ENCODE data around the gene CAPZB. TPM values are rescaled to one million over a fixed set of nuclear protein-coding genes. Genes with fewer than 3 reads are reported as not detected.
"Not testable (repeated sequence)": the region's sequence is repeated elsewhere in the genome, so short reads cannot be mapped to it uniquely, and the experiment has no call there.

Gene CAPZB
- total RNA-seq, 1 donor from 2014 or later = 217 TPM

DNA sequence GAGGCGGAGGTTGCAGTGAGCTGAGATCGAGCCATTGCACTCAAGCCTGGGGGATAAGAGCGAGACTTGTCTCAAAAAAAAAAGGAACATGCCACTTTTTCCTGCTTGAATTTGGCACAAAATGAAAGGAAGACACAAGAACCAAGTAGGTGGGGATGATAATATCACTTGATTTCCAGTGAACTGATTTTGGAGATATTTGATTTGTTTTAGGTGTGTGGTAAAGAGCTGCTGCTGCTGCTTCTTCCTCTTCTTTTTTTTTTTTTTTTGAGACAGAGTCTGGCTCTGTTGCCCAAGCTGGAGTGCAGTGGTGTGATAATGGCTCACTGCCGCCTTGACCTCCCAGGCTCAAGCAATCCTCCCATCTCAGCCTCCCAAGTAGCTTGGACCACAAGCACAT is 29.9 kb upstream of the CAPZB start:
- Histone ChIP-seq H3K36me3 (no peaks in the 10 kb centered on the region), H3K27ac (replicated peaks) (peak overlapping the region; percentile 77)
- intact Hi-C loops (cut with micrococcal nuclease) = no loop called here

DNA sequence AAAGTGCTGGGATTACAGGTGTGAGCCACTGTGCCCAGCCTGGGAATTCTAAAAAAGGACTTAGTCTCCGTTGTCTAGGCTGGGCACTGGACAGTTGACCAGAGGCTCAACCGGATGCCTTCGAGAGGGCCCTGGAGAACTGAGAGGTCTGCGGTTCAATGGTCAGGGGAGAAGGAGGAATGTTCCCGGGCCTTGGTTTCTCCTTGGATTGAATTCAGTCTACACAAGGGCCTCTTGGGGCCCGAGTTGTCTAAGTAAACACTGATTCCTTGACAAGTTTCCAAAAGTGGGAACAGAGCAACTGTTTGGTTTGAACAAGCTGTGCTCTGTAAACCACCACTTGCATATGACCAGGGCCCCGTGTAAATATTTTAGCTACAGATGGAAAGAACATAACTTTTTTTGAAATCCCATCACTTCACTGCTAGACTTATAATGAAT is 29.1 kb upstream of the CAPZB start:
- peak; percentile 61 for DNase-seq
- peaks cover 16% of the 10 kb centered on the region for H3K4me1 ChIP-seq
- peak overlapping the region; percentile 77 for H3K27ac ChIP-seq (replicated peaks)
- no peak overlapping the region for H3K4me3 ChIP-seq
- TF ChIP-seq, protein P1, sequence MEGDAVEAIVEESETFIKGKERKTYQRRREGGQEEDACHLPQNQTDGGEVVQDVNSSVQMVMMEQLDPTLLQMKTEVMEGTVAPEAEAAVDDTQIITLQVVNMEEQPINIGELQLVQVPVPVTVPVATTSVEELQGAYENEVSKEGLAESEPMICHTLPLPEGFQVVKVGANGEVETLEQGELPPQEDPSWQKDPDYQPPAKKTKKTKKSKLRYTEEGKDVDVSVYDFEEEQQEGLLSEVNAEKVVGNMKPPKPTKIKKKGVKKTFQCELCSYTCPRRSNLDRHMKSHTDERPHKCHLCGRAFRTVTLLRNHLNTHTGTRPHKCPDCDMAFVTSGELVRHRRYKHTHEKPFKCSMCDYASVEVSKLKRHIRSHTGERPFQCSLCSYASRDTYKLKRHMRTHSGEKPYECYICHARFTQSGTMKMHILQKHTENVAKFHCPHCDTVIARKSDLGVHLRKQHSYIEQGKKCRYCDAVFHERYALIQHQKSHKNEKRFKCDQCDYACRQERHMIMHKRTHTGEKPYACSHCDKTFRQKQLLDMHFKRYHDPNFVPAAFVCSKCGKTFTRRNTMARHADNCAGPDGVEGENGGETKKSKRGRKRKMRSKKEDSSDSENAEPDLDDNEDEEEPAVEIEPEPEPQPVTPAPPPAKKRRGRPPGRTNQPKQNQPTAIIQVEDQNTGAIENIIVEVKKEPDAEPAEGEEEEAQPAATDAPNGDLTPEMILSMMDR (IDR thresholded peaks at IDR 0.05; ENCODE audit: borderline replicate concordance) = no peak
- H3K36me3 ChIP-seq = no peaks in the 10 kb centered on the region
- no peaks in the 10 kb centered on the region for H3K27me3 ChIP-seq (ENCODE audit: low read depth)
- no peaks in the 10 kb centered on the region for H3K9me3 ChIP-seq (replicated peaks)
- intact Hi-C loops (cut with micrococcal nuclease) = no loop called here

More for the DNA sequence above, 29.9 kb upstream of the CAPZB start:
- TF ChIP-seq, protein P1 (IDR thresholded peaks at IDR 0.05; ENCODE audit: borderline replicate concordance) = no peak
- Histone ChIP-seq H3K9me3 (replicated peaks) (no peaks in the 10 kb centered on the region), H3K4me3 (no peak overlapping the region), H3K27me3 (ENCODE audit: low read depth) (no peaks in the 10 kb centered on the region), H3K4me1 (peaks cover 11% of the 10 kb centered on the region)
- DNase-seq = no peak

DNA sequence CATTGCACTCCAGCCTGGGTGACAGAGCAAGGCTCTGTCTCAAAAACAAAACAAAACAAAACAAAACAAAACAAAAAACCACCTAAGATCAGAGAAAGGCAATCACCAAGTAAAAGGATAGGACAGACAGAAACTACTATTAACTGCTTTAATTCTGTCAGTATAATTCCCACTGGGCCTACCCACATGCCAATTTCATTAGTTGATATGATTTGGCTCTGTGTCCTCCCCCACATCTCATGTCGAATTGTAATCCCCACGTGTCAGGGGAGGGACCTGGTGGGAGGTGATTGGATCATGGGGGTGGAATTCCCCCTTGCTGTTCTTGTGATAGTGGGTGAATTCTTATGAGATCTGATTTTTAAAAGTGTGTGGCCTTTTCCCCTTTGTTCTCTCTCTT is 27.2 kb upstream of the CAPZB start:
- peaks cover 31% of the 10 kb centered on the region for H3K4me1 ChIP-seq
- no peaks in the 10 kb centered on the region for H3K9me3 ChIP-seq (replicated peaks)
- H3K27me3 ChIP-seq (ENCODE audit: low read depth) = no peaks in the 10 kb centered on the region
- no peak overlapping the region for H3K27ac ChIP-seq (replicated peaks)
- H3K36me3 ChIP-seq = no peaks in the 10 kb centered on the region
- DNase-seq = no peak
- no peak overlapping the region for H3K4me3 ChIP-seq
- intact Hi-C loops (cut with micrococcal nuclease) = no loop called here
- TF ChIP-seq, protein P1 (IDR thresholded peaks at IDR 0.05; ENCODE audit: borderline replicate concordance) = no peak

DNA sequence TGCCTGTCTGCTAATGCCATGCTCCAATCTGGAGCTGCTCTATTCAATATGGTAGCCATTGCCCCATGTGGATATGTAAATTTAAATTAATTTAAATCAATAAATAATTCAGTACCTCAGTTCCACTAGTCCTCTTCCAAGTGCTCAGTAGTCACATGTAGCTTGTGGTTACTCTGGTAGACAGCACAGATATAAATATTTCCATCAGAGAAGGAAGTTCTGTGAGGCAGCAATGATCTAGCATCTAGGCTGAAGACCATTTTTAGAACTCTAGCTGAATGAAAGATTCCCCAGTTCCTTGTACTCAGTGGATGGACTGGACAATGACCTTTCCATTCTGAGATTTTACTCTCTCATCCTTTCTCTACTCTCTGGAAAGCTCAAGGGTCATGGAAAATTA is 25.8 kb upstream of the CAPZB start:
- no peak for DNase-seq
- TF ChIP-seq, protein P1 (IDR thresholded peaks at IDR 0.05; ENCODE audit: borderline replicate concordance) = no peak
- H3K4me3 ChIP-seq = no peak overlapping the region
- peaks cover 41% of the 10 kb centered on the region for H3K4me1 ChIP-seq
- intact Hi-C loops (cut with micrococcal nuclease) = no loop called here
- no peaks in the 10 kb centered on the region for H3K36me3 ChIP-seq
- no peaks in the 10 kb centered on the region for H3K27me3 ChIP-seq (ENCODE audit: low read depth)
- H3K9me3 ChIP-seq (replicated peaks) = no peaks in the 10 kb centered on the region
- H3K27ac ChIP-seq (replicated peaks) = no peak overlapping the region

DNA sequence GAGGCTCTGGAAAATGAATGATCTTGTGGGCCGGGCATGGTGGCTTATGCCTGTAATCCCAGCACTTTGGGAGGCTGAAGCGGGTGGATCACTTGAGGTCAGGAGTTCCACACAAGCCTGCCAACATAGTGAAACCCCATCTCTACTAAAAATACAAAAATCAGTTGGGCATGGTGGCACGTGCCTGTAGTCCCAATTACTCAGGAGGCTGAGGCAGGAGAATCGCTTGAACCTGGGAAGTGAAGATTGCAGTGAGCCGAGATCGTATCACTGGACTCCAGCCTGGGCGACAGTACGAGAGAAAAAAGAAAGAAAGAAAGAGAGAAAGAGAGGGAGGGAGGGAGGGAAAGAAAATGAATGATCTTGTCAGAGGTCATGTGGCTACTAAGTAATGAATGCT is 24.3 kb upstream of the CAPZB start:
- Histone ChIP-seq H3K27ac (replicated peaks) (peak overlapping the region; percentile 56), H3K4me1 (peaks cover 56% of the 10 kb centered on the region)
- H3K36me3 ChIP-seq; H3K4me3 ChIP-seq; H3K9me3 ChIP-seq (replicated peaks); DNase-seq; H3K27me3 ChIP-seq (ENCODE audit: low read depth); intact Hi-C loops (cut with micrococcal nuclease): not testable (repeated sequence)

DNA sequence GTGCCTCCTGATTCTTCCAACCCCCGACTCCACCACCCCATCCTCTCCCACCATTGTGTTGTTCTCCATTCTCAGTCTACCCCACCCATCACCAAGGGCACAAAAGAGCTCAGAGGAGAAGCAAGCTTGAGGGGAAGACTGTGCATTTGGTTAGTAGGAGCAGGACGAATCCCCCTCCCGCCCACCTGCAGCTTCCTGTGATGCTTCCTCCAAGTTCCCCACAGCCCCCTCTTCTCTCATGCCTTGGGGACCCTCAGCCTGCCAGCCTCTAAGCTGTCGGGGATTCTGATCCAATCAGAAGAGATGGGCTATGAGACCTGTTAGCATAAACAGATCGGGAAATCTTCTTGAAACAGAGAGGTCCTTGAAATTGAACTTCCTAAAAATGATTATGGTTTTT is 22.2 kb upstream of the CAPZB start:
- TF ChIP-seq, protein P1 (IDR thresholded peaks at IDR 0.05; ENCODE audit: borderline replicate concordance) = no peak
- no peaks in the 10 kb centered on the region for H3K27me3 ChIP-seq (ENCODE audit: low read depth)
- intact Hi-C loops (cut with micrococcal nuclease) = no loop called here
- no peak overlapping the region for H3K4me3 ChIP-seq
- H3K9me3 ChIP-seq (replicated peaks) = no peaks in the 10 kb centered on the region
- H3K4me1 ChIP-seq = peaks cover 67% of the 10 kb centered on the region
- no peak for DNase-seq
- peak overlapping the region; percentile 94 for H3K27ac ChIP-seq (replicated peaks)
- no peaks in the 10 kb centered on the region for H3K36me3 ChIP-seq
